ENCODE data around the gene MTRR. TPM values are rescaled to one million over a fixed set of nuclear protein-coding genes. Genes with fewer than 3 reads are reported as not detected.
A peak's percentile ranks its signal among the peaks of the same experiment; 100 is the strongest.

MTRR gene
- total RNA-seq, 4 donors from 2014 or later: 34.3 to 48.0 (median 41.8) TPM

DNA sequence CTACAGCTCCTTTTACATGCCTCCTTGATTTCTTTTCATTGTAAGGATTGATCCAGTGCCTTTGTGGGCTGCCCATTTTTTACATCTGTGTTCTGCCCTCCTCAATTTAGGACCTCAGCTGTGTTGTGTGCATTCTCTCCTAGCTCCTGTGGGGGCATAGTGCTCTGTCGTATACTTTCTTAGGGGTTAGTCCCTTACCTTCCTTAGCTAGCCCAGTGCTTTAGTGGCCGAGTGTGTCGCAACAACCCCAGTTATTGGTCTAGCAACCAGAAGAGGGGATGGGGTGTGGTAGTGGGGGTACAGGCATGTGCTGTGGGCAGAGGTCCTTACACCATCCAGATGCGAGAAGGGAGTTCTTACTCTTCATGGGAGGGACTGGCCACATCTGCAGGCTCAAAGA is 12.1 kb downstream of the MTRR start:
- H3K4me1 ChIP-seq: peaks cover 0 to 18% (median 1%) of the 10 kb centered on the region in 4 donors
- H3K36me3 ChIP-seq: peaks cover 0 to 96% (median 4%) of the 10 kb centered on the region in 3 donors
- no peaks in the 10 kb centered on the region for H3K27me3 ChIP-seq
- no peak overlapping the region for H3K4me3 ChIP-seq
- H3K27ac ChIP-seq: no peak overlapping the region
- DNase-seq (ENCODE audit: low spot score in 2 of 2): no peak
- no peaks in the 10 kb centered on the region for H3K9me3 ChIP-seq
- 84 to 89% methylated on average over 4 of the region's 4 CpGs for WGBS, 2 donors
- TF ChIP-seq, protein P1, sequence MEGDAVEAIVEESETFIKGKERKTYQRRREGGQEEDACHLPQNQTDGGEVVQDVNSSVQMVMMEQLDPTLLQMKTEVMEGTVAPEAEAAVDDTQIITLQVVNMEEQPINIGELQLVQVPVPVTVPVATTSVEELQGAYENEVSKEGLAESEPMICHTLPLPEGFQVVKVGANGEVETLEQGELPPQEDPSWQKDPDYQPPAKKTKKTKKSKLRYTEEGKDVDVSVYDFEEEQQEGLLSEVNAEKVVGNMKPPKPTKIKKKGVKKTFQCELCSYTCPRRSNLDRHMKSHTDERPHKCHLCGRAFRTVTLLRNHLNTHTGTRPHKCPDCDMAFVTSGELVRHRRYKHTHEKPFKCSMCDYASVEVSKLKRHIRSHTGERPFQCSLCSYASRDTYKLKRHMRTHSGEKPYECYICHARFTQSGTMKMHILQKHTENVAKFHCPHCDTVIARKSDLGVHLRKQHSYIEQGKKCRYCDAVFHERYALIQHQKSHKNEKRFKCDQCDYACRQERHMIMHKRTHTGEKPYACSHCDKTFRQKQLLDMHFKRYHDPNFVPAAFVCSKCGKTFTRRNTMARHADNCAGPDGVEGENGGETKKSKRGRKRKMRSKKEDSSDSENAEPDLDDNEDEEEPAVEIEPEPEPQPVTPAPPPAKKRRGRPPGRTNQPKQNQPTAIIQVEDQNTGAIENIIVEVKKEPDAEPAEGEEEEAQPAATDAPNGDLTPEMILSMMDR (IDR thresholded peaks at IDR 0.05): no peak
- TF ChIP-seq EP300 (IDR thresholded peaks at IDR 0.05): no peak
- TF ChIP-seq POLR2A (IDR thresholded peaks at IDR 0.05): no peak

DNA sequence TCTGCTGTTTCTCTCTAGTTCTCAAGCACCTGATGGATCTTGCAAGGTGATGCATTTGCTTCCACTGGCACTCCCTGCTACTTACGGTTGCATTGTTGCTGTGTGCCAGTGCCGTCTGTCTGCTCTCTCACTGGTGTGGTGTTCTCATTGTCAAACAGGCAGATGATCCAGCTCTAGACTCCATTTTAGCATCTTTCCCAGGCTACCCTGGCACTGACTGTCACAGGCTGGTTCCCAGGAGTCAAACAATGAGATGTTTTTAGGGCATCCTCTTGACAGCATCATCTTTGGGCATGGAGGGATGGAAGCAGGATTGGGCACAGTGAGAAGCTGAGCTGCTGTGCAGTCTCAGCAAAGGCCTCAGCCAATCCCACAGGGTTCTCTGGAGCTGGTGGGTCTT is 12.9 kb downstream of the MTRR start:
- Histone ChIP-seq H3K36me3 (peaks cover 0 to 93% (median 4%) of the 10 kb centered on the region in 3 donors), H3K27ac (no peak overlapping the region), H3K4me3 (no peak overlapping the region), H3K9me3 (no peaks in the 10 kb centered on the region), H3K4me1 (peaks cover 0 to 18% (median 1%) of the 10 kb centered on the region in 4 donors), H3K27me3 (no peaks in the 10 kb centered on the region)
- TF ChIP-seq, protein P1 (IDR thresholded peaks at IDR 0.05): no peak
- WGBS, 2 donors: 77 to 92% methylated on average over 2 of the region's 2 CpGs
- DNase-seq (ENCODE audit: low spot score in 2 of 2): no peak

DNA sequence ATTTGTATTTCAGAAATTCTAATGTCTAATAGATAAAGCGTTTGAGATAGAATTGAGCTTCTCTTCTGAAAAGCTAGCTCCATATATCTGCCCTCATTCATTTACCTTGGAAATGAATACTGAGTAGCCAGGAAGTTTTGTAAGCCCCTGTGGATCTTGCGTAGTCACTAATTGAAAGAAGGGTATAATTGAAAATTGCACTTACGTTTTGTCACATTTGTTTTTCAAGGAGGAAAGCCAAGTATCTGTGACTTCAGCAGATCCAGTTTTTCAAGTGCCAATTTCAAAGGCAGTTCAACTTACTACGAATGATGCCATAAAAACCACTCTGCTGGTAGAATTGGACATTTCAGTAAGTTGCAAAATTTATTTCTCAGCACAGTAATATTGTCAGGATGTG is 14.0 kb downstream of the MTRR start:
- TF ChIP-seq EP300 (IDR thresholded peaks at IDR 0.05) (no peak), POLR2A (IDR thresholded peaks at IDR 0.05) (no peak)
- TF ChIP-seq, protein P1 (IDR thresholded peaks at IDR 0.05): no peak
- DNase-seq (ENCODE audit: low spot score in 2 of 2): no peak
- Histone ChIP-seq H3K9me3 (no peaks in the 10 kb centered on the region), H3K27me3 (no peaks in the 10 kb centered on the region), H3K4me1 (peaks cover 0 to 16% (median 1%) of the 10 kb centered on the region in 4 donors), H3K36me3 (peaks cover 0 to 86% (median 4%) of the 10 kb centered on the region in 3 donors), H3K27ac (no peak overlapping the region), H3K4me3 (no peak overlapping the region)
- WGBS, 2 donors: 85 to 91% methylated on average over 4 of the region's 4 CpGs

DNA sequence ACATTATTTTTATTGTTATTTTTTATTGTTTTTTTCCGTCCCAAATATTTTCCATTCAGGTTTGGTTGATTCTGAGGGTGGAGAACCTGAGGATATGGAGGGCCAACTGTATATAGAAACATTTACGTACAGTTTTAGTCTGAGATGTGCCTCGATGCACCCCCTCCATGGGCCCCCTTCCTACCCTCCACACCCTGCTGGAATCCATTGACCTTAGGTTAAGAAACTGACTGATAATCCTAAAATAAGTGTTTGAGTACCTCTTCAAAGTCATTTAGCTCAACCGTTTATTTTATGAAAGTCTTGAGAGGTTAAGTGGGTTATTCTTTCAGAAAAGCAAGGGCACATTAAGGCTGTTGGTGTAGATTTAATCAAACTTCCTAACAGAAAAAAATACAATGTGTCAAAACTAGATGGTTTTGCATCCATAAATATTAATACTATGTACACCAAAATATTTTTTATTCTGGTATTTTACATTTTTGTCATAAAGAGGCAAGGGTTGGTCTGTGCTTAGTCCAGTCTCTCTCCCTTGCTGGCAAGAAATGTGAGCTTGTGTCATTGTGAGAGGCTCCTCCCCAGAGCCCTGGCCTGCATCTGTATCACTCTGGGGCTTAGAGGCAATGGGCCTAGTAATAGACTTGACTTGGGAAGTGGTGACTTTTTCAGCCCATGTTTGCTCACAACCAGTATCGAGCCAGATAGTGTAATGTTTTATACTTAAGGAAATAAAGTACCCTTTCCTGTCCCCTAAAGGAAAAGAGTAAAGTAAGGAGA is 15.7 kb downstream of the MTRR start:
- peaks cover 0 to 78% (median 4%) of the 10 kb centered on the region in 3 donors for H3K36me3 ChIP-seq
- WGBS, 2 donors: 74 to 76% methylated on average over 5 of the region's 5 CpGs

DNA sequence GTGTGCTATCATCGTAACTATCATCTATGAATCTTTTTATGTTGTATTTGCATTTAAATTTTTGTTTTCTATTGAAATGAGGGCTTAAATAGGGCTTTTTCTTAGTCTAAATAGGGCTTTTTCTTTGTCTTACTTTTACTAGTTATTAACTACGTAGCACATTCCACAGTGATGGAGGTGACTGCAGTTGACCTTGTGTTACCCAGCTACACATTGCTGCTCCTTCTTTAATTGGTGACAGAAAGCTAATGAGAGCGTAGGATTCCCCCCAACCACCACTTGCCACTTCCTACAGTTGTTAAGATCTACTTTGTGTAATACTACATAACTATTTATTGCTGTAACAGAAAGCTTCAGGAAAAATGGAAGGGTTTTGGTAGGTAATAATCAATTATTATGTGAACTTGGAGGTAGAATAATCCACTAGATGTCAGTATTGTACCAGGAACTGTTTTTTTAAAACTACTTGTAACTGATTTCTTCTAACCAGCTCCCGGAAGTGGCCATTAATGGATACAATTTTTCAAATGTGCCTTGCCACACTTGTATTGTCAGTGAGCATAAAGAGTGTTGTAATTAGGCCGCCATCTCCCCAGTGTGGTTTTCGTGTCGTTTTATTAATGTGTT is 18.0 kb downstream of the MTRR start:
- TF ChIP-seq, protein P1 (IDR thresholded peaks at IDR 0.05): peak; percentile 38 to 53 (median 47)
- TF ChIP-seq POLR2A (IDR thresholded peaks at IDR 0.05) (no peak), EP300 (IDR thresholded peaks at IDR 0.05) (no peak)
- Histone ChIP-seq H3K27ac (no peak overlapping the region), H3K4me1 (peaks cover 0 to 6% (median 0%) of the 10 kb centered on the region in 4 donors), H3K27me3 (no peaks in the 10 kb centered on the region), H3K36me3 (peaks cover 0 to 69% (median 0%) of the 10 kb centered on the region in 3 donors), H3K4me3 (no peak overlapping the region), H3K9me3 (no peaks in the 10 kb centered on the region)
- 41 to 46% methylated on average over 7 of the region's 7 CpGs for WGBS, 2 donors
- no peak for DNase-seq (ENCODE audit: low spot score in 2 of 2)

More for the DNA sequence above, 15.7 kb downstream of the MTRR start:
- no peak overlapping the region for H3K4me3 ChIP-seq
- no peaks in the 10 kb centered on the region for H3K27me3 ChIP-seq
- DNase-seq (ENCODE audit: low spot score in 2 of 2): no peak
- no peak overlapping the region for H3K27ac ChIP-seq
- no peaks in the 10 kb centered on the region for H3K9me3 ChIP-seq
- TF ChIP-seq EP300 (IDR thresholded peaks at IDR 0.05): no peak
- peaks cover 0 to 6% (median 0%) of the 10 kb centered on the region in 4 donors for H3K4me1 ChIP-seq

Measured in tibial nerve (tissue), 4 donors.